Measurements from ENCODE around the gene TNRC18. TPM values are rescaled to one million over a fixed set of nuclear protein-coding genes. Genes with fewer than 3 reads are reported as not detected.

TNRC18 gene
- total and polyA plus RNA-seq, 2 donors (not counting 3 experiments of a cell fraction or from before 2014, with no cell fraction given), result 14.8 to 64.6 TPM

DNA sequence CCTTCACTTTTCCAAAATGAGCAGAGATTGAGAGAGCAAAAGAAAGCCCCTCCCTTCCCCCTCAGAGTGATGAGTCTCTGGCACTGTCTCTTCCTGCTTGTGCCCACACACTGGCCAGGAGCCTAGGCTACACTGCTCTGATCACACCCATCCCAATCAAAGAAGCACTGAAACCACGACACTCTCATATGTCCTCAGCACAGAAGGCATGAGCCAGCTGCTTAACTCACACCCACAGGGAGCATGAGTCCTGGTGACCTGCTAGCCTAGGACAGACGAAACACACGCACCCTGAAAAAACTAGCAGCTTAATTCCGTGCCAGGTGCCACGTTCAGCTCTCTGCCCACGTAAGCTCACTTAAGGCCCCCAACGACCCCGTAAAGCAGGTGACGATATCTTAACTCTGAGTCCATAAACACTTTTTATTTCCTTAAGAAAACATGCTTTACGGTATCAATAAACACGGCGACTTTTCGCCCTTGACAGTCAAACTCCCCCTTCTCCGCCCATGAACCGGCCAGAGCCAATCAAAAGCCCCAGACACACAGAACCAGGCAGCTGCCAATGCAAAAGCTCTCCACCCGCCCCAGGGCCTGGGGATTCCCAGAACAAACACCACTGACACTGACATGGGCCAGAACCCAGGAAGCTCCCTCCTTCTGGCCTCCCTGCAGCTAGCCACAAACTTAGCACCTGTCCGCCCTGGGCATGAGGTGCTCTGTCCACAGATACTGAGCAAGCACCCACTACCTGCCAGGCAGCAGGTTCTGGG, 69.0 kb downstream of the TNRC18 start:
- no peaks in the 10 kb centered on the region for H3K9me1 ChIP-seq (replicated peaks; ENCODE audit: control insufficient read depth, extremely low read depth, insufficient read depth, low read length)
- no peaks in the 10 kb centered on the region for H4K20me1 ChIP-seq (replicated peaks; ENCODE audit: control insufficient read depth, extremely low read depth, insufficient read depth, low read length)
- no peaks in the 10 kb centered on the region for H3K27me3 ChIP-seq (ENCODE audit: control insufficient read depth in 2 of 2, insufficient read depth in 2 of 2, low read length in 2 of 2)
- DNase-seq (ENCODE audit: low read depth, low spot score) (no peak), FAIRE-seq (peak; percentile 12)
- ChIA-PET POLR2A (no interaction called here), CTCF (interaction anchor here (1.0 to 2.1 kb wide), 5 partner anchors 11 to 323 kb away, joined by 3 to 7 read pairs (median 3); no protein-coding TSS in a partner anchor)
- TF ChIP-seq EZH2 (IDR thresholded peaks at IDR 0.05; ENCODE audit: borderline replicate concordance, low read depth, low read length, severe bottlenecking) (no peak), GATA2 (IDR thresholded peaks at IDR 0.05; ENCODE audit: insufficient read depth, insufficient read length, low read depth, low read length) (no peak), POLR2AphosphoS5 (IDR thresholded peaks at IDR 0.05; ENCODE audit: insufficient read depth, low read depth, low read length) (no peak), FOS (IDR thresholded peaks at IDR 0.05; ENCODE audit: borderline replicate concordance, insufficient read depth, low read length) (no peak), MYC (IDR thresholded peaks at IDR 0.05; ENCODE audit: low read depth, low read length) (no peak), POLR2A (IDR thresholded peaks at IDR 0.05; ENCODE audit: low read depth, low read length) (no peak), CTCF (IDR thresholded peaks at IDR 0.05; ENCODE audit: extremely low read depth in 1 of 2, insufficient read depth in 1 of 2, low read depth in 1 of 2, low read length in 2 of 2) (no peak), JUN (IDR thresholded peaks at IDR 0.05; ENCODE audit: borderline replicate concordance, insufficient read depth, insufficient read length, low read depth) (no peak)
- TF ChIP-seq, protein P1, sequence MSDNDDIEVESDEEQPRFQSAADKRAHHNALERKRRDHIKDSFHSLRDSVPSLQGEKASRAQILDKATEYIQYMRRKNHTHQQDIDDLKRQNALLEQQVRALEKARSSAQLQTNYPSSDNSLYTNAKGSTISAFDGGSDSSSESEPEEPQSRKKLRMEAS (IDR thresholded peaks at IDR 0.05; ENCODE audit: insufficient read depth, insufficient read length), result no peak
- dilution Hi-C loops (cut with MboI; ENCODE audit: extremely low pct_ligation_motif_present, low sequenced_read_pairs), result no loop called here
- BruUV-seq (replicated peaks), result no TSS peak
- no peaks in the 10 kb centered on the region for H3K9me3 ChIP-seq (replicated peaks; ENCODE audit: control insufficient read depth, insufficient read depth, low read length)
- H3K4me2 ChIP-seq (ENCODE audit: insufficient read depth, low read length), result no peak overlapping the region
- no peak overlapping the region for H3K27ac ChIP-seq (ENCODE audit: insufficient read depth, low read depth, low read length)
- intact Hi-C loops (cut with micrococcal nuclease), result no loop called here
- H2AFZ ChIP-seq (ENCODE audit: low read depth, low read length), result no peak overlapping the region
- peaks cover 0 to 40% of the 10 kb centered on the region in 2 experiments for H3K36me3 ChIP-seq (ENCODE audit: control insufficient read depth in 2 of 2, extremely low read depth in 1 of 2, insufficient read depth in 2 of 2, low read length in 2 of 2)
- no peak overlapping the region for H3K4me3 ChIP-seq (replicated peaks in 1 of 3; ENCODE audit: insufficient read depth in 1 of 3, low read depth in 1 of 3, low read length in 3 of 3)
- H3K4me1 ChIP-seq (ENCODE audit: control insufficient read depth, extremely low read depth, insufficient read depth, low read length), result no peaks in the 10 kb centered on the region
- no peak overlapping the region for H3K9ac ChIP-seq (replicated peaks; ENCODE audit: extremely low read depth, insufficient read depth, low read length)
- H3K79me2 ChIP-seq (ENCODE audit: control insufficient read depth, insufficient read depth, low read length), result peaks cover 12% of the 10 kb centered on the region
